ENCODE results near the gene NLN. TPM values are rescaled to one million over a fixed set of nuclear protein-coding genes. Genes with fewer than 3 reads are reported as not detected.

NLN gene
- total RNA-seq, 1 donor from 2014 or later = 10.9 TPM

GRCh38 chr5:65805089-65805488, 83.1 kb downstream of the NLN start:
- intact Hi-C loops (cut with micrococcal nuclease) = loop anchor here (10.0 kb wide), 2 partner anchors 120 to 340 kb away; partner anchors contain the start of genes ERBIN and SREK1

GRCh38 chr5:65807494-65807893, 85.5 kb downstream of the NLN start:
- intact Hi-C loops (cut with micrococcal nuclease) = loop anchor here (10.0 kb wide), 2 partner anchors 117 to 337 kb away; partner anchors contain the start of genes ERBIN and SREK1

GRCh38 chr5:65808251-65808741, 86.3 kb downstream of the NLN start:
- intact Hi-C loops (cut with micrococcal nuclease) = loop anchor here (10.0 kb wide), 2 partner anchors 117 to 337 kb away; partner anchors contain the start of genes ERBIN and SREK1

GRCh38 chr5:65808818-65809217, 86.8 kb downstream of the NLN start:
- intact Hi-C loops (cut with micrococcal nuclease) = loop anchor here (10.0 kb wide), 2 partner anchors 116 to 336 kb away; partner anchors contain the start of genes ERBIN and SREK1

GRCh38 chr5:65809817-65810531, 88.0 kb downstream of the NLN start:
- intact Hi-C loops (cut with micrococcal nuclease) = loop anchor here (10.0 kb wide), 2 partner anchors 115 to 335 kb away; partner anchors contain the start of genes ERBIN and SREK1

GRCh38 chr5:65811004-65811403, 89.0 kb downstream of the NLN start:
- intact Hi-C loops (cut with micrococcal nuclease) = no loop called here

GRCh38 chr5:65811885-65812284, 89.9 kb downstream of the NLN start:
- intact Hi-C loops (cut with micrococcal nuclease) = loop anchor here (1.0 kb wide), 1 partner anchor 8 kb away; no protein-coding TSS in a partner anchor

- intact Hi-C loops (cut with micrococcal nuclease) = loop anchor here (1.0 kb wide), 1 partner anchor 8 kb away; no protein-coding TSS in a partner anchor
These were observed 90.6 kb downstream of the NLN start for GRCh38 chr5:65812648-65813047.

GRCh38 chr5:65813174-65813573, 91.2 kb downstream of the NLN start:
- intact Hi-C loops (cut with micrococcal nuclease) = no loop called here

- intact Hi-C loops (cut with micrococcal nuclease) = no loop called here
These were observed 93.2 kb downstream of the NLN start for GRCh38 chr5:65815161-65815560.

GRCh38 chr5:65816729-65817128, 94.7 kb downstream of the NLN start:
- intact Hi-C loops (cut with micrococcal nuclease) = no loop called here

- intact Hi-C loops (cut with micrococcal nuclease) = no loop called here
These were observed 95.9 kb downstream of the NLN start for GRCh38 chr5:65817931-65818330.

GRCh38 chr5:65818592-65818991, 96.6 kb downstream of the NLN start:
- intact Hi-C loops (cut with micrococcal nuclease) = no loop called here

- intact Hi-C loops (cut with micrococcal nuclease) = no loop called here
These were observed 97.4 kb downstream of the NLN start for GRCh38 chr5:65819215-65819904.

- intact Hi-C loops (cut with micrococcal nuclease) = no loop called here
These were observed 97.9 kb downstream of the NLN start for GRCh38 chr5:65819905-65820240.

- intact Hi-C loops (cut with micrococcal nuclease) = no loop called here
These were observed 98.4 kb downstream of the NLN start for GRCh38 chr5:65820373-65820772.

GRCh38 chr5:65821966-65822365, 100.0 kb downstream of the NLN start:
- intact Hi-C loops (cut with micrococcal nuclease) = no loop called here

GRCh38 chr5:65822710-65823109, 100.7 kb downstream of the NLN start:
- intact Hi-C loops (cut with micrococcal nuclease) = no loop called here

- intact Hi-C loops (cut with micrococcal nuclease) = no loop called here
These were observed 101.2 kb downstream of the NLN start for GRCh38 chr5:65823204-65823603.

- intact Hi-C loops (cut with micrococcal nuclease) = no loop called here
These were observed 101.9 kb downstream of the NLN start for GRCh38 chr5:65823845-65824445.

GRCh38 chr5:65825408-65826328, 103.7 kb downstream of the NLN start:
- intact Hi-C loops (cut with micrococcal nuclease) = loop anchor here (1.0 kb wide), 1 partner anchor 42 kb away; no protein-coding TSS in a partner anchor

All from T-helper 2 cell treated with Interferon-gamma antibody and Interleukin-4, amounts not matched to agents 100 ng/mL and 5 ng/mL, for 36 hours (primary cell).